PFSK-1 (cell line): ENCODE data around the gene FCGR3A. TPM values are rescaled to one million over a fixed set of nuclear protein-coding genes. Genes with fewer than 3 reads are reported as not detected.
A peak's percentile ranks its signal among the peaks of the same experiment; 100 is the strongest.
"Not testable (repeated sequence)": the region's sequence is repeated elsewhere in the genome, so short reads cannot be mapped to it uniquely, and the experiment has no call there.

Experiments used
- FOXP2 ChIP-seq: optimal IDR thresholded peaks from 2 replicates; pipeline ENCODE3; 2011; ENCODE audit warnings: borderline replicate concordance, control low read depth, inconsistent platforms; ENCODE audit not compliant: insufficient read depth; ENCODE audit errors: extremely low read length, extremely low read depth
- POLR2AphosphoS5 ChIP-seq: IDR thresholded peaks from 2 replicates; pipeline ENCODE4 v1.6.1; 2012; ENCODE audit warnings: low read depth, mild to moderate bottlenecking, control low read depth, low read length, moderate library complexity
- REST ChIP-seq, 2 experiments: IDR thresholded peaks; 2 replicates each; pipeline versions ENCODE4 v1.6.1 to v1.8.0; 2011 to 2012; ENCODE audit warnings: low read depth in 2 of 2, low read length in 2 of 2, control low read depth in 1 of 2, inconsistent platforms in 1 of 2, mild to moderate bottlenecking in 1 of 2, moderate library complexity in 1 of 2; ENCODE audit not compliant: insufficient read depth in 1 of 2
- SIN3A ChIP-seq: IDR thresholded peaks from 2 replicates; pipeline ENCODE4 v1.6.1; 2012; ENCODE audit warnings: mild to moderate bottlenecking, low read length, moderate library complexity, borderline replicate concordance; ENCODE audit not compliant: insufficient read depth
- TAF1 ChIP-seq: IDR thresholded peaks from 2 replicates; pipeline ENCODE4 v1.6.1; 2012; ENCODE audit warnings: low read length, control low read depth, borderline replicate concordance; ENCODE audit not compliant: insufficient read depth
- polyA plus RNA-seq: library from polyadenylated mRNA; unstranded; fragments of >200 nt; gene quantifications from one replicate; pipeline ENCODE4 v1.2.1, GENCODE V29; 2012; ENCODE audit warnings: low read depth, missing spikeins; ENCODE audit not compliant: insufficient read length

Gene FCGR3A
- not detected for polyA plus RNA-seq

DNA sequence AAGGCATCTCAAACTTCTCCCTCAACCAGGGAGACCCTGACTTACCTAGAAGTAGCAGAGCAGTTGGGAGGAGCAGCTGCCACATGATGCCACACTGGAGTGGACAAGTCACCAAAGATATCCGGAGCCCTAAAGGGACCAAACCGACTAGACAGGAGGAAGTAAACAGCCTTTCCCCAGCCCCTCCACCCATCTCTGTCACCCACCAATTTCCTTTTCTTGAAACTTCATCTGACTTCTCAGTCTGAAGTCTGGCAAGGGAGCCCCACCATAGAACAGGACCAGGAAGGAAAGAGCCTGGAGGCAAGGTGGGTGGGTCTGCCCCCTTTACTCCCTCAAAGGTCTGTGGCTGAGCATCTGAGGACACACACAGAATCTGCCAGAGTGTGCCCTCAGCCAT is at the start of gene FCGR3A:
TSS of gene FCGR3A (minus strand) at position 167 of the 400 bp plus-strand sequence. CDS start at position 85, 82 bp downstream.
- TF ChIP-seq TAF1 (no peak), FOXP2 (no peak), POLR2AphosphoS5 (no peak)

DNA sequence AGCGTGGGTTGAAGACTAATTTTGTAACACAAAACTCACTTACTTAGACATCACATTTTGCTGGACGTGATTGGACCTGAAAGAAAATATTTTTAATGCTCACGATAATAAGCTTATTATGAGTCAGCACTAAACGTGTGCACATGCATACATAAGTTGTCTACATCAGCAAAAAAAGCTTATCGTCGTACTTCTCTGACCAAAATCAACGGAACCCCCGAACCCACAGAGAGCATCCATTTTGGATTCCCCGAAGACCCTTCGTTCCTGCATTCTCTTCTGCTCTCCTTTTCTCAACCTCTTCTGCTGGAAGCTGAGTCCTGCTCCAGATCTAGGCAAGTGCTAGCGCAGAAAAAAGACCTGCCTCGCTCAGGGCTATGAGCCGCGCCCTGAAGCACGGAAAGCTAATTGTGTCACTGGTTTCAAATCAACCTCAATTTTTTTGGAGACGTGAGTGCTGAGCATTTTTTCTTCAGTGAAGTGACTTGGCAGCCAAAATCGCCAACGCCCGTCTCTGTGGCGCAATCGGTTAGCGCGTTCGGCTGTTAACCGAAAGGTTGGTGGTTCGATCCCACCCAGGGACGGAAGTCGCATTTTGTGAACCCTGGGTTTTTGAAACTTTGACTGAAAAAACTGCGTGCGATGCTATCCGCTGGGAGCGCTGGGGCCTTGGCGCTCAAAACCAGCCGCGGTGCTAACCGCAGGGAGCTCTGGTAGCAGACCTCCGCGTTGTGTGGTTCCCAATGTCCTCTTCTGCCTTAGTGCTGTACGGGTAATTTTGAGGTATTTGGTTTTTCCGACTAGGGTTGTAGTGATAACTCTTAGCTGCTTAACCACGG is 9.7 kb downstream of the FCGR3A start:
- peak in 1 of 2 experiments; percentile 21; a peak in 1 of 4 replicates for TF ChIP-seq REST (IDR thresholded peaks at IDR 0.05; ENCODE audit: insufficient read depth in 1 of 2, low read depth in 2 of 2, low read length in 2 of 2)

- TF ChIP-seq POLR2AphosphoS5 (peak; percentile 54; the same call in 1 of the 2 replicates), TAF1 (0 out of 2 replicates have a peak, but pooled peaks have one; percentile 16)
Measured at GRCh38 chr1:161532644-161533567, 16.7 kb downstream of the FCGR3A start.

- TF ChIP-seq FOXP2 (no peak), POLR2AphosphoS5 (no peak), SIN3A (no peak), TAF1 (no peak), REST (IDR thresholded peaks at IDR 0.05; ENCODE audit: insufficient read depth in 1 of 2, low read depth in 2 of 2, low read length in 2 of 2) (no peak)
Measured at GRCh38 chr1:161531986-161532643, 17.5 kb downstream of the FCGR3A start.

GRCh38 chr1:161523817-161524741 is 25.5 kb downstream of the FCGR3A start, which contains the start of gene HSPA6:
Gene HSPA6 (plus strand): TSS chr1:161524540. CDS start chr1:161524659, 119 bp downstream.
- TF ChIP-seq FOXP2; TAF1; REST (IDR thresholded peaks at IDR 0.05; ENCODE audit: insufficient read depth in 1 of 2, low read depth in 2 of 2, low read length in 2 of 2): not testable (repeated sequence)
